OCI-M2 (cell line): ENCODE data around the gene PLCD1.

Source experiments
- DNase-seq: peaks from one replicate; lab custom pipeline; 2025; ENCODE audit not compliant: unreplicated experiment; lab: John Stamatoyannopoulos, UW

The PLCD1 gene

GRCh38 chr3:37967260-37967881 lies 62.1 kb downstream of the PLCD1 start:
- no peak for DNase-seq

DNA sequence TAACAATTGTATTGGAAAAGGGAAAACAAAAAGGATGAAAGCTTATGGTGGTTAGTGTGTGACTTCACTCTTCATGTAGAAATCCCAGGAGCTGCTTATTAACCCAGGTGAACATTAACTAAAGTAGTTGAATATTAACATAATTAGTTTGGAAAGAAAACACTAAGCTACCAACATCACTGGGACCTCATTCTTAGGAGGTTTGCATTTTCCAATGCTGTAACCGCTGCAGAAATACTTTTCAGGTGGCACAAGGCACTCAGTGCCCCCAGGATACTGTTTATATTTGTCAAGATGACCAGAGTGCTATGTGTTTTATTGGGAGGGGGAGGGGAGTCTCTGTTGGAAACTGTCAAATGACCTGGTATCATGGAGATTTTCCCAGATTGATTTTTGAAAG lies 64.7 kb downstream of the PLCD1 start:
- DNase-seq = no peak

DNA sequence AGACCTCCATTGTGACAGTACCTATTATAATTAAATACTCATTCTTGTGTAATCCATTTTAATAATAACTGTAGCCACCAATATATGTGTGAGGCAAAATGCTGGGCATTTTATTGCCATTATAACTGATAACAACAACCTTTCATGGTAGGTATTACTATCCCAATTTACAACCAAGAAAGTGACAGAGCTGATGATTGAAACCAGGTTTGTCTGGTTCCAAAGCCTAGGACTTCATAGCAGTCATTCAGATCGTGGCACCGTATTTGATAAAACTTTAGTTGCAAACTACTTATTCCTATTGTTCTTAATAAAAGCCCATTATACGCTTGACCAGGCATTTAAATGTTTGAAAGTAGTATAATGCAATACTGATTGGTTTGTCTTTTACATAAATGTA lies 65.3 kb downstream of the PLCD1 start:
- DNase-seq = no peak

DNA sequence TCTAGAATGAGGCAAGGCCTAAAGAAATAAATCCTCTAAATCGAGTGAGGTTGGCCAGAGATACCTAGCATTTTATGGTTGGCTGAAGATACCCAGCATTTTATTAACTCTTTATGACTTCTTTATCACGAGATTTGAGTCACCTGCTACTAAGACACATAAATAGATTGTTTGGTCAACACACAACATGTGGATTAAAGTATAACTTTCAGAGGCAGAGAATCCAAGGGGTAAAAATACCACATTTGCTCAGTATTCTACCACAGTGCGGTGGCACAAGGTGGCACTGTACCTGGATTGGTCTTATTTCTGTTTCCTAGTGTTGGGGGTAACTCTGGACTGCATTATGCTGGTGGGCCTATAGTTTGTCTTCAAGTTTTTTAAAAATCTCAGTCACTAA lies 65.8 kb downstream of the PLCD1 start:
- no peak for DNase-seq

- DNase-seq = no peak
Observed at GRCh38 chr3:37963016-37963415, 66.4 kb downstream of the PLCD1 start.

DNA sequence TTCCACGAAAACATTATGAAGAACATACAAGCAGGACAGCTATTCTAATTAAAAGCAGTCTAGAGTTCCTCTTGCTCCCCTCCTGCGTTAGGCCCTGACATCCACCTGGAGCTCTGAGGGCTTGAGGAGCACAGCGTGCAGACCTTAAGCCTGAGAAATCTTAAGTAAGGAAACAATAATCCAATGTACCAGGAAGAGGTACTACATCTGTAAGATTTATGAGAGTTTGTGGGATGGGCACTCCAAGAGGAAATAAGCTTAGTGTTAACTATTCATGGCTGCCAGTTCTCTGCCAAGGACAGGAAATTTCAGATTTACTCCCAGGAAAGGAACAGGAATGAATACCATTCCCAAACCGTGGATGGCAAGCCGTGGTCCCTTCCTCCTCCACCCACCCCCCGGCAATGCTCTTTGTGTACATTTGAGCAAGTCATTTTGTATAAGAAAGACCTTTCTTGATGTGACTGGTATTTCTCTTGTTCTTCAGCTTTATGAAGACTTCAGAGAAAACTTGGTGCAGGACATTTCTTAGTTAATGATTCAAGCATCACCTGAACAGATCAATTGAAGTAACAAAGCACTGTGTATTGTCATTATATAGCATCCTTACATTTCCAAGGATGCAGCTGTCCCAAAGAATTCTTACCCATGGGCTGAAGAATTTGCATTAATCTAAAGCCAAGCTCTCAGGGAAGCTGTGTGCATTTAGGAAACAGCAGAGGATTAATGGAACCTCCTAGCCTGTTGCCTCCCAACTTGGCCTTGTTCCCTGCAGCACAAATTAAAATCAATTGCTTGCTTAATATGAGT lies 67.6 kb downstream of the PLCD1 start:
- DNase-seq = no peak

DNA sequence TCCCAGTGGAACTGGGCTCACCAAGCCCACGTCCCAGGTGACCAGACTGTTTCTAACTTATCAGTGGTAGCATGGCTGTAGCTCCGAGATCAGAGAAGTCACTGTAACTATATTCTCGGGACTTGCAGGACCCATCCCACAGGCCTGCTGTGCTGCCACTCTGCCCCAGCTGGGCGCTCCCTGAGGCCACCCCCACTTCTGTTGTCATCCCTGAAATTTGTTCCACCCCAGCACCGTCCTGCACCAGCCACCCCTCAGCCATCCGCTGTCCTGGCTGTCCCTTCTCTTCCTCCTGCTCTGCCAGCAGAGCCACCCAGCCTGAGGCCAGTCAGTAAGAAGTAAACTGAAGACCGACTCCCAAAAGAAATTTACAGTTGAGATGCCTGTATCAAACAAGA lies 71.9 kb downstream of the PLCD1 start:
- DNase-seq = no peak
